Suppressor macrophage treated with lipopolysaccharide for 4 hours (primary cell): ENCODE results near the gene NFATC3.
A peak's percentile ranks its signal among the peaks of the same experiment; 100 is the strongest.

Source experiments
- DNase-seq: peaks from one replicate; pipeline ENCODE4 v3.0.0-alpha.2; 2020

Gene NFATC3

DNA sequence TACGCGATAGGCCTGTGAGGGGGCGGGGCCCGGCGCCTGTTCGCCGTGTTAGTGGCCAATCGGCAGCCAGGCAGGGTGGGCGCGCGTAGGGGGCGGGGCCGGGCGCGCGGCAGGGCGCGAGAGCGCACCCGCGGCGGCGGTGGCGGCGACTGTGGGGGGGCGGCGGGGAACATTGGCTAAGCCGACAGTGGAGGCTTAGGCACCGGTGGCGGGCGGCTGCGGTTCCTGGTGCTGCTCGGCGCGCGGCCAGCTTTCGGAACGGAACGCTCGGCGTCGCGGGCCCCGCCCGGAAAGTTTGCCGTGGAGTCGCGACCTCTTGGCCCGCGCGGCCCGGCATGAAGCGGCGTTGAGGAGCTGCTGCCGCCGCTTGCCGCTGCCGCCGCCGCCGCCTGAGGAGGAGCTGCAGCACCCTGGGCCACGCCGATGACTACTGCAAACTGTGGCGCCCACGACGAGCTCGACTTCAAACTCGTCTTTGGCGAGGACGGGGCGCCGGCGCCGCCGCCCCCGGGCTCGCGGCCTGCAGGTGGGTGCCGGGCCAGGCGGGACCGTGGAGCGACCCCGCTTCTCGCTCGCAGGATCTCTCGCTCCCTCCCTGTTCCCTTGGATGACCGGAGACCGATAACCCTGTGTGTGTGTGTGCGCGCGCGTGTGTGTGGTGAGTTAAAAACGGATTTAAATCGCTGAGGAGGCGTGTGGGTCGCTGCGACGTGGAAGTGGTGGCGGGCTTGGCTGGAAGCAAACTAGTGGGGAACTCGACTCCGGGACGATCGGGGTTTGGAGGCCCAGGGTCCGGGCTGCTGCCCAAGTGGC, at the start of gene NFATC3:
Gene NFATC3 (plus strand): TSS at position 112 of the 813 bp plus-strand sequence. CDS start 312 bp downstream, at position 424.
- peak; percentile 99 for DNase-seq

DNA sequence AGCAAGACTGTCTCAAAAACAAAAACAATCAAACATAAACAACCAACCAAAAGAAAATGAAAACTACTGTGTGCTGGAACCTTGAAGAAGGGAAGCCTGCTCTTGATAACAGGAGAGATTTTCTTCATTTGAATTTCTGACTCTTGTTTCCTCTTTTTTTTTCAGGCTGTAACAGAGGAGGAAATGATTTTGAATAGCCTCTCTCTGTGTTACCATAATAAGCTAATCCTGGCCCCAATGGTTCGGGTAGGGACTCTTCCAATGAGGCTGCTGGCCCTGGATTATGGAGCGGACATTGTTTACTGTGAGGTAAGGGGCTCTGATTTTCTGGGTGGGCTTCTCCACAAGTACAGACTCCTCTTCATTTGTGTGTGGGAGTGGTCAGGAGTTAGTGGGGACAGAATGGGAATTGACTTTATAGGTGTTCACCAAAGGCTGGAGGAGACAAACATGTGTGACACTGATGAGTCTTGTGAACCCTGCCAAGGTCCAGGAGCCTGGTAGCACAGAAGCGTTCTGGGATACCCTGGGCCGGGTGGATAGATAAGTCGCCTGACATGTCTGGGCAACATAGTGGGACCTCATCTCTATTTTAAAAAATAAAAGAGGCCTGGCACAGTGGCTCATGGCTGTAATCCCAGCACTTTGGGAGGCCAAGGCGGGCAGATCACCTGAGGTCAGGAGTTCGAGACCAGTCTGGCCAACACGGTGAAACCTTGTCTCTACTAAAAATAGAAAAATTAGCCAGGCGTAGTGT, 47.2 kb upstream of the NFATC3 start:
- no peak for DNase-seq

DNA sequence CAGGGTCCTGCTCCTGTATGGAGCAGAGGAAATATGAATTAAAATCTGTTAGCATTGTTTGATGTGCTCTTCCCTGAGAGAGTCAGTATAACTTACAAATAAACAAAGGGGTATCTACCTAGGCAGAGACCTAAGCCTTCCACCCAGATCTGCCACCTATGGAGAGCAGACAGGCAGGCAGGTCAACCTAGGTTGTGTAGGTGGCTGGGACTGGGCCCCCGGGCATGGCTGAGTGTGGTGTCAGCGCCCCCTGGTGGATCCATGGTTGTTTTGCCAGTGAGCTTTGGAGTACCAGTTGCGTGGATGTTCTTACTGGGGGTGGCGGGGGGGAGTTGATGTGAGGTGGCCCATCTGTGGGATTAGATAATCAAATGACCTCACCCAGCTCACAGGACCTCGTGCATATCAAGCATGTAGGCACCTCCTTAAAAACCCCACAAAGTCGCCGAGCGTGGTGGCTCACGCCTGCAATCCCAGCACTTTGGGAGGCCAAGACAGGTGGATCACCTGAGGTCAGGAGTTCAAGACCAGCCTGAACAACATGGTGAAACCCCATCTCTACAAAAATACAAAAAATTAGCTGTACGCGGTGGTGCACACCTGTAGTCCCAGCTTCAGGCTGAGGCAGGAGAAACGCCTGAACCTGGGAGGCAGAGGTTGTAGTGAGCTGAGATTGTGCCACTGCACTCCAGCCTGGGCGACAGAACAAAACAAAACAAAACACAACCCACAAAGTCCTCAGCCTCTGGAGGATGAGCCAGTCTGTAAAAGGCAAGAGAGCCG, 44.5 kb upstream of the NFATC3 start:
- peak; percentile 77 for DNase-seq

DNA sequence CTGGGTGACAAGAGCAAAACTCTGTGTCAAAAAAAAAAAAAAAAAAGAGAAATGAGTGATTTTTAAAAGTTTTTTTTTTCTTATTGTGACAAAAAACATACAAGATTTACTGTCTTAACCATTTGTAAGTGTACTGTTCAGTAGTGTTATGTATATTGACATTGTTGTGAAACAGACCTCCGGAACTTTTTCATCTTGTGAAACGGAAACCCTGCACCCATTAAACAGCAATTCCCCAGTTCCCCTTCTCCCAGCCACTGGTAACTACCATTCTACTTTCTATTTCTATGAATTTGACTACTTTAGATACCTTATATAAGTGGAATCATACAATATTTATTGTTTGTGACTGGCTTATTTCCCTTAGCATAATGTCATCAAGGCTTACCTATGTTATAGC, 43.4 kb upstream of the NFATC3 start:
- DNase-seq: peak; percentile 80

DNA sequence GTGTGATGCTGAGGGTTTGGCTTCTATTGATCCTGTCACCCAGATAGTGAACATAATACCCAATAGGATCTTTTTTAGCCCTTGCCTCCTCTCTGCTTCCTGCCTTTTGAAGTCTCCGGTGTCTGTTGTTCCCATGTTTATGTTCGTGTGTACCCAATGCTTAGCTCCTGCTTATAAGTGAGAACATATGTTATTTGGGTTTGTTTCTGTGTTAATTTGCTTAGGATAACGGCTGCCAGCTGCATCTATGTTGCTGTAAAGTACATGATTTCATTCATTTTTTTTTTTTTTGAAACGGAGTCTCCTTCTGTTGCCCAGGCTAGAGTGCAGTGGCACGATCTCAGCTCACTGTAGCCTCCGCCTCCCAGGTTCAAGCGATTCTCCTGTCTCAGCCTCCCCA, 39.1 kb upstream of the NFATC3 start:
- DNase-seq: no peak

DNA sequence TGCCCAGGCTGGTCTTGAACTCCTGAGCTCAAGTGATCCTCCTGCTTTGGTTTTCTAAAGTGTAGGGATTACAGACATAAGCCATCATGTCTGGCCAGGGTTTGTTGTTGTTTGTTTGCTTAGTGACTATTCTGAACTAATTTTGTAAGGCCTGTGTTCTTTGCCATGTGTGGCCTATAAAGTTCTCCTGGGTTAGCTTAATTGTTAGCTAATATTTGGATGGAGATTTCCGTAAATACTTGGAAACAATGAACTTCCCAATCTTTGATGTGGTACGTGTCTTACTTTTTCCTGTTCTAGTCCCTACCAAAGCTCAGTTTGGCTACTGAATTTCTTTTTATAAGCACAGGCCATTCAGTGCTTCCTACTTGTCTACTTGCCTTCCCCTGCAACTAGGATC, 37.2 kb upstream of the NFATC3 start:
- DNase-seq: no peak

DNA sequence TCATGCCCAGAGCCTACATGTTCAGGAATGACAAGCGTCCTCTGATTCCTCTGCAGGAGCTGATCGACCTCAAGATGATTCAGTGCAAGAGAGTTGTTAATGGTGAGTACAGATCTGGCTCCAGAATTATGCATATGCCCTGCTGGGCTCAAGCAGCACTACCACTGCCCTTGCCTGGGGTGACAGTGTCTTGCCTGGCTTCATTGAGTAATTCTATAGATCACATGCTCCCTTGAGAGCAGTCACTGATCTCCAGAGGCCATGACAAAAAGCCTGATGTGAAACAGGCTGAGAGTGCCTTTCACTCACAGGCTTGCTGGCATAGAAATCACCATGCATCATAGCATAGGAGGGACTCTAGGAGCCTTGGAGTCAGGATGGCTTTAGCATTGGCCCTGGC, 35.7 kb upstream of the NFATC3 start:
- peak; percentile 58 for DNase-seq

DNA sequence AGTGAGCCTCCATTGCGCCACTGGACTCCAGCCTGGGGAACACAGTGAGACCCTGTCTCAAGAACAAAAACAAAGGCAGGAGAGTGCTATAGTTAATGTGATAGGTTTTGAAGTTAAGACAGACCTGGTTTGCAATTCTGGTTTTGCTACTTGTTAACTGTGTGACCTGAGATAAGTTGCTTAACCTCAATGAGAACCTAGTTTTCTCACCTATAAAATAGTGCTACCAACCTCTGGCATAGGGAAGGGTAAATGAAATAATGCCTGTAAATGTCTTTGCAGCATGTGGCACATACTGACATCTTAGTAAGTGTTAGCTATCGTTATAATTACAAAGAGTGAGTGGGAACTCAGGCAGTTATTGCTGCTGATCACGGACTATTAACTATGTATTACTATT, 29.8 kb upstream of the NFATC3 start:
- no peak for DNase-seq

DNA sequence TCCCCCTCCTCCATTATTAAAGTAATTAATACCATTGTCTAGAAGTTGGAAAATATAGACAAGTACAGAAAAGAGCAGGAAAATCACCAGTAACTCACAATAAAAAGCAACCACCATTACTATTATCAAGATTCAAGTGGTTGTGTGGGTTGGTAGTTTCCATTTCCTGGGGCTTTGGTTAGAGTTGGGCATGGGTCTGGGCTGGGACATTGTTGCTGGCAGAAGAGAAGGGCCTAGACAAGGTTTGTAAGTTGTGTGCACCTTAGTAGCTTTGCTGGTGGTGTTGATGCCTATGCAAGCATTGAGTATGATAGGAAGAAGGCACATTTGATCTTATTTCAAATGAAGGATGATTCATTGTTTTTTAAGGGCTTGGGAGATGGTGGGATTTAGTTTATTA, 25.4 kb upstream of the NFATC3 start:
- DNase-seq: no peak

DNA sequence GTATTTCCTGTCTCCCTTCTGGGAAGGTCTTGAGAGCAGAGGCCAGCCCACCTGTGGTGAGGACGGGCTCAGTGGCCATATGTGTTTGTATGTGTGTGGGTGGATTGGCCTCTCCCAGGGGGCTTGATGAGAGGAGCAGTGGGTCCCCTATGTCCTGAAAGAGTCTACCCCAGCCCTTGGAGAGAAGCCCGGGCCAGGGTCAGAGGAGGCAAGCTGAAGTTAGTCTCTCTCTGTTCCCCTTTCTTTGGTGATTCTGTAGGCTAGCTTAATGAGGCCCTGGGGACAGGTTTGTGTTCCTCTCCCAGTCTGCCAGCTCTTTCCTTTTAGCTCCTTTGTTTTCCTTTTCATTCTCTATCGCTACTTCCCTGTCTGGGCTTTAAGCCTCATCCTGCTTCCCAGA, 23.8 kb upstream of the NFATC3 start:
- DNase-seq: no peak

DNA sequence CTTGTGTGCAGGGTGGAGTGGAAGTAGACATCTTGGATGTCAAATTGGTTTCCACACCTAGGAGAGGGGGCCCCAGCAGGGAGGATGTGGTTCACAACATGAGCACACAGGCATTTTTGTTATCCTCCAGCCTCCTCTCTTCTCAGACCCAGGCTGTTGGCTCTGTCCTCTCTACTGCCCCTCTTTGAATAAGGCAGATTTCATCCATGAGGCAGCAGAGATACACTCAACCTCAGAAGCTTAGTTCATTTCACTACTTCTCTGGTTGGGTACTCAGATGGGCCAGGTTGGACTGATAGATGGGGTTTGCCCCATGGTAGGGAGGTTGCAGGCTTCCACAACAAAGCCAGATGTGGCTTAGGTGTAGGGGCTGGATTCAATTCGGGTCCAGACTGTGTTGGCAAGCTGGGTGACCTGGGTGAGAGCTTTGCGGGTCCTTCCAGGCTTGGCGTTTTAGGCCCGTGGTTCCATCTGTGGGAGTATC, 22.2 kb upstream of the NFATC3 start:
- no peak for DNase-seq

DNA sequence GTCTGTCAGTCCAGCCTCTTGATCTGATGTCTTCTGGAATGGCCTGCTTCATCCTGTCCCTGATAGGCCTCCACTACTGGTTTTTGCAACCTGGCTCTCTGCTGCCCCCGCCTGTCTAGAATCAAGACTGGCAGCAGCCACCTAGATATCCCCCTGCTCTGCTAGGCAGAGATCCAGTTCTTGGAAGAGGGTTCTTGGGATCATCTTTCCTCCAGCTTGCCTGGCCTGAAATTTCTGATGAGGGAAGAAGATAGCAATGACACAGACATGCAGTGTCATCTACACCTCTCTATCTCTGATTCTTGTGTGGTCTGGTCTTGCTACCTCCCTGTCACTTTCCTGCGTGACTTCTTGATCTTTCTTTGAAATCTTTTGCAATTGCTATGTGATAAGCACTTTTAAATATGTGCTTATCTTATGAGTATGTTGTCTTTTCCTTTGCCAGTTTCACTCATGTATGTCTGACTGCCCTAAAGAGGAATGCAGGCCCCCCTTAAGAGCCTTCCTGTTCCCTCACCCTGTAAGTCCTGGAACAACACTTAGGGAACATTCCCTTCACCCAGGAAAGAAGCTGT, 20.3 kb upstream of the NFATC3 start:
- DNase-seq: peak; percentile 78

DNA sequence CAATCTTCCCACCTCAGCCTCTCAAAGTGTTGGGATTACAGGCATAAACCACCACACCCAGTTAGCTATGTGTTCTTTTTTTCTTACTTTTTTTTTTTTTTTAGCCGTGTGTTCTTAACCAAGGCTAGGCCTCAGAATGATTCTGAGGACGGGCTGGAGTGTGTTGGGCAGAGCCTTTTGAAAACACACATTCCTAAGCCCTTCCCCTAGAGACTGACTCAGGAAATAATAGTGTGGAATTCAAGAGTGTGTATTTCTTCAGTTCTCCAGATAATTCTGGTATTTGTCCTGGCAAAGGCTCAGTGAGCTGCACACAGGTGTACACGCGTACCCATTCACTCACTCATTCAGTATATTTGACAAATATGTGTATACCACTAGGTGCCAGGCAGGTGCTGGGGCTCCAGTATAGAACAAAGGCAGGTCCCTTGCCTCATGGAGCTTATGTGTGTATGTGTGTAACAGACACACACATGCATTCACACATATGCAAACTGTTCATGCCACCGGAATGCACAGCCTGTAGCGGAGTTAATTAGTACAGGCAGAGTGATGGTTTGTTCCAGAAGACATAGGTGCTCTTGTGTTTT, 19.4 kb upstream of the NFATC3 start:
- DNase-seq: no peak

DNA sequence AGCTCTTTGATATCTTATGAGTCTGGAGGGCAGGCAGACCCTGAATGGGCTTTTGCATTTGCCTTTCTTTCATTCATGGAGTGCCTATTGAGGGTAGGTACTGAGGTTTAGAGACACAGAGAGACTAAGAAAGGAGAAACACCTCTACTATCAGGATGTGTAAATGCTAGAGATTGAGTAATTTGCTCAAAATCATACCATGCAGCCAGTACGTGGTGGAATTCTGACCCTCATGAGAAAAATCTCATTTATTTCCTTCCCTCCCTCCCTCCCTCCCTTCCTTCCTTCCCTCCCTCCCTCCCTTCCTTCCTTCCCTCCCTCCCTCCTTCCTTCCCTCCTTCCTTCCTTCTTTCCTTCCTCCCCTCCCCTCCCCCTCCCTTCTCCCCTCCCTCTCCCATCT, 18.4 kb upstream of the NFATC3 start:
- DNase-seq: no peak

DNA sequence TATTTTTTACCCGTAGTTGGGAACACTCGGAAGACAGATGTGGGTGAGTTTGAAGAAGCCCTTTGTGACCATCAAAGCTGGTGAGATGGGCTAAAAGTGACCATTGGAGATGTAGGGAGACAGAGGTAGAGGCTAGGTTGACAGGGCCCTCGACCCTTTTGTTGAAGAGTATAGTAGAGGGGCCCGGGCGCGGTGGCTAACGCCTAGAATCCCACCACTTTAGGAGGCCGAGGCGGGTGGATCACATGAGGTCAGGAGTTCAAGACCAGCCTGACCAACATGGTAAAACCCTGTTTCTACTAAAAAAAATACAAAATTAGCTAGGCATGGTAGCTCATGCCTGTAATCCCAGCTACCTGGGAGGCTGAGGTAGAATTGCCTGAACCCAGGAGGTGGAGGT, 16.2 kb upstream of the NFATC3 start:
- no peak for DNase-seq

DNA sequence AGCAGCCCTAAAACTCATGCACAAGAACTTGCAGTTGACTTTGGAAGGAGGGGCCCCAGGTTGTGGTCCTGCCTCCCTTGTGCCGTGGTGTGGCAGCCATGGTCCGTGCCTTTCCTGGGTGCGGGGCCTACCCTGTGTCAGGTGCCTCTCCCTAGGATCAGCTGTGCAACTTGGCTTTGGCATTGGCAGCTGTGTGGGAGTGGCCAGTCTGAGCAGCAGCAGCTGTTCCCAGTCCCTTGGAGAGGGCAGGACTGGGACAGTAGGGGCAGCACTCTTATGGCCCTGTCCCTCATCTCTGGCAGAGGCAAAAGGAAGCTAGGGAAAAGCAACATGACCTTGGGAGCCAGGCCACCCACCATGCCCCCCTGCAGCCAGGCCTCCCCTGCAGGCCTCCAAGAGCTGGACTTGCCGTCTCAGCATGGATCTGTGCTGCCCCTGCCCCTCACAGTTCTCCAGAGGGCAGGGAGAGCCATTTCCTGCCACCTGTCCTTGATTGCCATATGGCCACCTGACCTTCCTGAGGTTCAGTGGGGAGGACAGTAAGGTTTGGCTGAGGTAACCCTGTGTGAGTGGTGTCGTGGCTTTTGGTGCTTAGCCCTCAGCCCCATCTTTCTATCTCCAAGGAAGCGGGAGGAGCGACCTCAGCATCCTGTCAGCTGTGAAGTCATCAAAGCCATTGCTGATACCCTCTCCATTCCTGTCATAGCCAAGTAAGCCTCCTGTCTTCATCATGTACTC, 15.5 kb upstream of the NFATC3 start:
- no peak for DNase-seq

DNA sequence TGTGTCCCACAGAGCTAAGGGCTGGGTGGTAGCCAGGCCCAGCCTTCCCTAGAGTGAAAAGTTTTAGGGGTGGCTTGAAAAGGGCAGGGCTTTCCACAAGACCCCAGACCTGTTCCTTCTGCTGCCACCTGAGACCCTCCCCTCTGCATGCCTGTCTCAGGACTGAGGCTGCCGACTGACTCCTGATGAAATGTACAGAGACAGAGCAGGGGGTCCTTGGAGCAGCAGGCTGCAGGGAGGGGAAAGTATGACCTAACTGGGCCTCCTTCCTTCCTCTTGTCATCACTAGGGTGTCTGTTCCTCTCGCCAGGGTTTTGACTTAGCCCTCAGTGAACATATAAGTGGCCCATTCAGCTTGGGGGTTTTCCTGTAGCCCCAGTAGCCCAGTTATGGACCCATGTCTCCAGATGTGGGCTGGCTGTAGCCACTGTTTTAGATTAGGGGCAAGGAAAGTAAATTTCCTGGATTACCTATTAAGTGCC, 14.9 kb upstream of the NFATC3 start:
- DNase-seq: no peak

DNA sequence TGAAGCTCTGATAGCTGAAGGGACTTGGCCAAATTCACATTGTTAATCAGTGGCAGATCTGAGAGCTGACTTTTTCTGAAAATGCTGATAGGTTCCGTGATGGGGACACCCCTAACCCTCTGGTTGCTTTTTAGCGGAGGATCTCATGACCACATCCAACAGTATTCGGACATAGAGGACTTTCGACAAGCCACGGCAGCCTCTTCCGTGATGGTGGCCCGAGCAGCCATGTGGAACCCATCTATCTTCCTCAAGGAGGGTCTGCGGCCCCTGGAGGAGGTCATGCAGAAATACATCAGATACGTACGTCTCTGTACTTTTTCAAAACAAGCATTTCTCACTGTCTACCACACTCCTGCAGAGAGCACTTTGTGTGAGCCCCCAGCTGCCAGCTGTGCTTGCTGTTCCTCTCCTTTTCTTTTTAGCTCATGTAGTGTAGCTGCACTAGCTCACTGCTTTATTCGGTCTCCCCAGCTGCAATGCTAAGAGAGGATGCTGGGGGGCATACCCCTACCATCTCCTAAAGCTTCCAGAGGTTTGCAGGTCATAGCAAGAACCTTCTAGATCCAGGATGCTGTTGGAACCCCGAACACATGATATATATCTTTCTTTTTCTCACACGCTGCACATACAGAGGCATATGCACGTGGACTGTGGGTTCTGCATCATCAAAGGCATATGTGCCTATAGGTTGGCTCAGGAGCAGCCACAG, 14.2 kb upstream of the NFATC3 start:
- DNase-seq: no peak

DNA sequence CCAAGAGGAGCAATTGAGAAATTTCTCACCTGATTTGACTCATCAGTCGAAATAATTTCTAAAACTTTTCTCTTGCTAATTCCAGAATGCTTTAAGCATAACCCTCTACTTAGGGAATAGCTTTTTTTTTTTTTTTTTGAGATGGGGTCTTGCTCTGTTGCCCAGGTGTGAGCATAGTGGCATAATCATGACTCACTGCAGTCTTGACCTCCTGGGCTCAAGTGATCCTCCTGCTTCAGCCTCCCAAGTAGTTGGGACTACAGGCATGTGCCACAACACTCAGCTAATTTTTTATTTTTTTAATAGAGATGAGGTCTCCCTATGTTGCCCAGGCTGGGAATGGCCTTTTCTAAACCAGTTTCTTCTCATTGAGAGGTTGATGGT, 13.7 kb upstream of the NFATC3 start:
- DNase-seq: no peak

DNA sequence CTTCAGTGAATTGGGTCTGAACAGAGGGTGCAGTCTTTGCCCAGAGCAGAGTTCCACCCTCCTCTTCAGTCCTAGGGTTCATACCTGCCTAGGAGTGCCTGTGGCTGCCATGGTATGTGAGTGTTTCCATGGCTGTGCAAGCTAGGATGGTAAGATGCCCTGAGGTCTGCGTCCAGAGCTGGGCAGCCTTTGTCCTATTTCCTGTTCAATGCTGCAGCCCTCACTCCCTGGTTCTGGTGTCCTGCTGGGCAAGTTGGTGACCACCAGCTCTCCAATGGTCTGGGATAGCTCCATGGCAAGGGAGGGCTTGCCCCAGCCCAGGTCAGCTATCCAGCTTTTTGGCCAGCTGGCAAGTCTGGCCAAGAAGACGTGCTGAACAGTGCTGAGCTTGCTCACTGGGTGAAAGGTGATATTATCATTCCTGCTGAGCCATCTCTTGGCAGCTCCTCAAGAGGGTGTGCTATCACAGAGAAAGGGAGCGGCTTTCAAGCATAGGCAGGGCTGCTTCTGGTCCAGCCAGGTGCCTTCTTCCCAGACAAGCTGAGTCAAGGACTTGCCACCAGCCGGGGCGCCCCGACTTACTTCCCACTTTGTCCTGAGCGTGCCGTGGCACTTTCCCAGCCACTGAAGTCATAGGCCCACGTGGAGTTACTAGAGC, 13.0 kb upstream of the NFATC3 start:
- DNase-seq: no peak
